Fibroblast of skin of scalp (primary cell): ENCODE results near the gene SERINC5.
"Not testable (repeated sequence)": the region's sequence is repeated elsewhere in the genome, so short reads cannot be mapped to it uniquely, and the experiment has no call there.

Source experiments
- DNase-seq: peaks from one replicate; pipeline ENCODE4 v3.0.0-alpha.2; 2013

SERINC5 gene

DNA sequence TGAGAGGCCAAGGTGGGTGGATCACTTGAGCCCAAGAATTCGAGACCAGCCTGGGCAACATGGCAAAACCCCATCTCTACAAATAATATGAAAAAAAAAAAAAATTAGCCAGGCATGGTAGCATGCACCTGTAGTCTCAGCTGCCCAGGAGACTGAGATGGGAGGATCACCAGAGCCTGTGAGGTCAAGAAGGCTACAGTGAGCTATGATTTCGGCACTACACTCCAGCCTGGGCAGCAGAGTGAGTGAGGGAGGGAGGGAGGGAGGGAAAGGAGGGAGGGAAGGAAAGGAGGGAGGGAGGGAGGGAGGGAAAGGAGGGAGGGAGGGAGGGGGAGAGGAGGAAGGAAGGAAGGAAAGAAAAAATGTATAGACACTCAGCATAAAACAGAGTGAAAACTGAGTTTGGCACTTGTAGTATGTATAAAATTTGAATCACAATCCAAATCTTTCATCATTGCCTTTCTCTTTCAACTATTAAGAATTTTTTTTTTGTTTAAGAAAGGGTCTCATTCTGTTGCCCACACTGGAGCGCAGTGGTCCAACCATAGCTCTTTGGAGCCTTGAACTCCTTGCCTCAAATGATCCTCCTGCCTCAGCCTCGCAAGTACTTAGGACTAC lies 27.8 kb downstream of the SERINC5 start:
- DNase-seq, result no peak

DNA sequence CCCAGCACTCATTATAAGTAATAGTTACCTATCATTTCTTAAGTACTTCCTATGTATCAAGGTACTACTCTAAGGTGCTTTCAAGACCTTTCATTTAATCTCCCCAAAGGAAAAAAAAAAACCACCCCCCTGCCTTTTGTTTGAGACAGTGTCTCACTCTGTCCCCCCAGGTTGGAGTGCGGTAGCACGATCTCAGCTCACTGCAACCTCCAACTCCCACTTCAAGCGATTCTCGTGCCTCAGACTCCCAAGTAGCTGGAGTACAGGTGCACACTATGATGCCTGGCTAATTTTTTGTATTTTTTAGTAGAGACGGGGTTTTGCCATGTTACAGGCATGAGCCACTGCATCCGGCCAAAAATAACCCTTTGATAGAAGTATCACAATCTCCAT lies 29.9 kb downstream of the SERINC5 start:
- no peak for DNase-seq

- no peak for DNase-seq
Measured at GRCh38 chr5:80225189-80225933, 30.5 kb downstream of the SERINC5 start.

GRCh38 chr5:80223561-80223960 lies 32.3 kb downstream of the SERINC5 start:
- no peak for DNase-seq

DNA sequence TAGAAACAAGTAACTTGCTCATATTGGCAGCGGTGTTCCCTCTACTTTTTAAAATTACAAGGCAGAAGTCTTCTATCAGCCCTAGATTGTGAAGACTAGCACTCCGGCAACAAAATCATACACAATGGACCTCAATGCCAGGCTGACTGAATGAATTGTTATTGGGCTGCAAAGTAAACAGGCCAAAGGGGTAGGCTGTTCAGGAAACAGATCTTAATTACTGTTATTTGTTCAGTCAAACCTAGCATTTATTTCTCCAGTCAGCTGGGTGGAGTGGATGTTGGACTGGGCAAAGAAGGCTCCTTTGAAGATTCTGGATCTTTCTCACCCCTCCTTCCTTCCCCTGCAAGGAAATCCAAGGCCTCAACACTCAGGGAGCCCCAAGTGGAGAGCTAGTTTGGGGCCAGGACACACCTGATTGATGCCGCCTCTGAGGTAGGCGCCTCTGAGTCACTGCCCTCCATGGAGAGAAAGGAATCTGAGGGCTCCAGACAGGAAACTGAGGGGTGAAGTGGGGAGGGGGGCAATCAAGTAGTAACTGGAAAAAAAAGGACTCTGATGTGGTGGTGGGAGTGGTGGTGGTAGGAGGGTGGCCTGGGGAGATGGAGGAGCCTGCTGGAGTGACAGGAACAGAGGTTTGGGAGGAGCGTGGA lies 35.5 kb downstream of the SERINC5 start:
- DNase-seq, result no peak

GRCh38 chr5:80219391-80219790 lies 36.5 kb downstream of the SERINC5 start:
- no peak for DNase-seq

DNA sequence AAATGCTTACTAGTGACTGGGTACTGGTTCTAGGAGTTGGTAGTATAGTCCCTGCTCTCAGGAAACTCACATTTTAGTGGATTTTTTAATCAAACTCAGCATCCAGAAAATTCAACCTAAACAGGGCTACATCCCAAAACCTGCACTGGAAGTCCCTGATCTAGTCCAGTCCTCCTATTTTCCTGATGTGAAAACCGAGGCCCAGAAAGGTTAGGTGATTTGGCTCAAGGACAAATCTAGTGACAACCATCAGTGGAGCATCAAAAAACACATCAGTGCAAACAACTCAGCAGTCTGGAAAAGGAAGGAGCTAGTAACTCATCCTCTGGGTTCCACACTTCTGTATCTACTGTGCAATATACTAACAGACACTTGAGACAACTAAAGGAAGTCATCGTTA lies 38.2 kb downstream of the SERINC5 start:
- DNase-seq, result no peak

GRCh38 chr5:80216753-80217596 lies 38.9 kb downstream of the SERINC5 start:
- no peak for DNase-seq

DNA sequence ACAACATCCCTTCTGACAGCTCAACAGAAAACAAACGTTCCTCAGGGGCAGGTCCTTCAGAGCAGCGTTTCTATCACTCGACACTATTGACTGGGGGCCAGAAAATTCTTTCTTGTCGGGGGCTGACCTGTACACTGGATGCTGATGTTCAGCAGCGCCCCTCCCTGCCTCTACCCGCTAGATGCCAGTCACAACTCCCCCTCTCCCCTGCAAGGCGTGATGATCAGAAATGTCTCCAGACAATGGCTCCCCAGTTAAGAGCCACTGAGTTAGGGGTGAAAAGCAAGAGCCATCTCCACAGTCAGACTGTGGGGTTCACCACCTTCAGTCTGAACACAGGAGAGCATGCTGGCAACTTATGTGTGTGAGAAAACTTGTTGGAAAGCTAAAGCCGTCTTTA lies 39.8 kb downstream of the SERINC5 start:
- DNase-seq, result no peak

GRCh38 chr5:80215523-80215922 lies 40.3 kb downstream of the SERINC5 start:
- DNase-seq, result no peak

GRCh38 chr5:80213466-80213865 lies 42.4 kb downstream of the SERINC5 start:
- DNase-seq, result no peak

DNA sequence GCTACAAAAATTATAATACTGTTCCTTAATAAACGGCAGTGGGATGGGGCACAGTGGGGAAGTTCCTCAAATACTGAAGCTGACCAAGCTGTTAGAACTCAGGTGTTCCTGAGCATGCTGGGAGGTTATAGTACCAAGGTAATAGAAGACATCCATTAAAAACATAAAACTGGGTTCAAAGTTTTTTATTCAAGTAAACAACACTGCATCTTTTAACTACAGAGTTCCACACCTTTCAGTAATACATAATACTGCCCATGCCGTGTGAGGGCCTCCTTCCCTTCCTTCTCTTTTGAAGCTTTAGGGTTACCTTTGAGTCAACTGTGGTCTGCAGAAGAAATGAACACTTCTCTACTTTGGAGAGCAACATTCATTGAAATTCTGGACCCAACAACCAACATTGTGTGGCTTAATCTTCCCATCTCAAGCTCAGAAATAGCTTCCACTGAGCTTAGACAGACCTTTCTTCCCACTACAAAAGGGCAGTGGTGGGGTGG lies 43.6 kb downstream of the SERINC5 start:
- DNase-seq, result no peak

DNA sequence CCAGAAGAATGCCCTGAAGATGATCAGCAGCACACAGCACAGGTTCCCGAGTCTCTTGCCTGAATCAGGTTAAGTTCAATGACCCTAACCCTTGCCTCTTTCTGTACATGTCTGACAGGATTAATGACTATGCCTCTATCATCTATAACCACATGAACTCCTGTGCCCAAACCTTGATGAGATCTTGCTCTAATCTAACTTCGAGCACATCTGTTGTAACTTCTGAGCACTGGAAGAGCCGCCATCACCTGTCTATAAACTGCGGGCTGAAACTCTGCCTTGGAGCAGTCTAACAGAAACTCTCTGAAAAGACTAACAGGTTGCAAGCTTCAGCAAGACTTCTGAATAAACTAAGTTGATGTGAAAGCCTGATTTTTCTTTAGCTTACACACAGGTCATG lies 44.5 kb downstream of the SERINC5 start:
- no peak for DNase-seq

GRCh38 chr5:80210014-80210413 lies 45.8 kb downstream of the SERINC5 start:
- DNase-seq, result no peak

- DNase-seq, result no peak
Measured at GRCh38 chr5:80208381-80208780, 47.5 kb downstream of the SERINC5 start.

- no peak for DNase-seq
Measured at GRCh38 chr5:80207832-80208231, 48.0 kb downstream of the SERINC5 start.

GRCh38 chr5:80206282-80206681 lies 49.6 kb downstream of the SERINC5 start:
- DNase-seq, result no peak

GRCh38 chr5:80205846-80206245 lies 50.0 kb downstream of the SERINC5 start:
- DNase-seq, result no peak

DNA sequence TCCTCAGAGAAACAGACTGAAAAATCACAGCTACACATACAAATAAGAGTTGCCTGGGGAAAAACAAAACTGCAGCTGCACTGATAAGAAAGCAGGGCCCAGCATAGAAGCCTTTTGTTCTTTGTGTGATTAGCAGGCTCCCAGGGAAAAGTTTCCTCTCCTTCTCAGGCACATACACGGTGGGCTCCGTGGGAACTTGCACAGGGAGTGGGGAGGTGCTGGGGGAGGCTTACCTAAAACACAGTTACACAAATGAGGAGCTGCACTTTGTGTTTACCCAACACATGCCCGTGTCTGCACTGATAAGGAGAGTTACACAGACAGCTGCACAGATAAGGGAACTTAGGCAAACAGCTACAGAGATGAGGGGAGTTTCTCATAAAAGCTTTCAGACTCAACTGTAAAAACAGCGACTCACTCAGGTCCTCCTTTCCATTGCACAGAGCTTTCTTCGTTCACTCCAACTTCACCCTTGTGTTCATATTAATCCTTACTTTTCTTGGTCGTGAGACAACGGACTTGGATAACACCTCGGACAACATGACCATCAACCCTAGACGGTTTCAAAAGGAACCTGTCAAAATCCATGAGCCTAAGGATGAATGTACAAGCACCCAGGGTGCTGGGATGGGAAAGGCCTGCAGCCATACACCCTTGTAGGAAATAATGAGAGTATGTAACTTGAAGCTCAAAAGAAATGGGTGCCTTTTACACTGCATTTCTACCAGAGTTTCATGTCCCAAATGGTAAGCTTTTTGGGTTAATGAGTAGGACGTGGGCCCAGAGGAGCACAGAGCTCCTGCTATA lies 50.8 kb downstream of the SERINC5 start:
- DNase-seq, result no peak

GRCh38 chr5:80201763-80202162 lies 54.1 kb downstream of the SERINC5 start:
- DNase-seq, result not testable (repeated sequence)

- no peak for DNase-seq
Measured at GRCh38 chr5:80198920-80199319, 56.9 kb downstream of the SERINC5 start.

DNA sequence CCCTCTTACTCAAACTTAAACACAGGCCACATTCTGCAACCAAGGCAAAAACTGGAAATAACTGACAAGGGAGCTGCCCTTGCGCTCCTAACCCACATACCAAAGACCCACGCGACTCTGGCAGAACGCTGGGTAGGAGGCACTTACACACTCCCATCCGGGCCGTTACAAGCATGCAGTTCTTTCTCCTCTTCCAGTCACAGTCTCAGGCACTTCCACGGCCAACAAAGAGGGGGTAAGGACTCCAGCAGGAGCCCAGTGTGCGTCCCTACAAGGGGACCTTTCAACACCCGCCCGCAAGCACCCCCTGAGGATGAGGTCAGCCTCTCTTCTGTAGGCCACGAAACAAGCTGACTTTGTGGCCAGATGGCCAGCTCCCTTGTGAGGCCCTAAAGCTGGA lies 57.4 kb downstream of the SERINC5 start:
- DNase-seq, result no peak
